HepG2 (cell line): Measurements from ENCODE around the gene DQX1. TPM values are rescaled to one million over a fixed set of nuclear protein-coding genes. Genes with fewer than 3 reads are reported as not detected.
A peak's percentile ranks its signal among the peaks of the same experiment; 100 is the strongest.

Experiments used
- ATAC-seq: fragments of 200-7000 bp; cut with Tn5 transposase; 3 replicates; pipeline ENCODE4 v1.9.1; 2020; ENCODE audit warnings: mild to moderate bottlenecking, moderate library complexity
- BruUV-seq: library from RNA; stranded (reverse); fragments of 400-500 nt; replicated peaks from 2 replicates; lab custom pipeline; 2021; lab: Mats Ljungman, UMichigan
- CTCF ChIA-PET: fragments of 300-600 bp; formaldehyde crosslinking; extraction: SDS; loops from one replicate; lab custom pipeline; 2021; ENCODE audit warnings: low total read pairs, inconsistent platforms, low intra/inter-chr PET ratio; lab: Yijun Ruan, JAX
- POLR2A ChIA-PET: fragments of 350-600 bp; sonication (Branson Sonifier 250); formaldehyde crosslinking; loops from one replicate; lab custom pipeline; 2020; ENCODE audit warnings: antibody characterized with exemption, inconsistent platforms; lab: Yijun Ruan, JAX
- DNase-seq: peaks from one replicate; pipeline ENCODE4 v3.0.0-alpha.2; 2015; ENCODE audit warnings: low spot score
- FAIRE-seq: peaks from 3 replicates; lab custom pipeline; 2011; peaks lifted over from hg19 to GRCh38; lab: Jason Lieb, UNC
- H2AFZ ChIP-seq: one replicate; pipeline ENCODE4 v1.6.1; 2011; ENCODE audit warnings: low read length, inconsistent platforms
- H3K27ac ChIP-seq: fragments of 300-600 bp; 3 replicates; pipeline ENCODE4 v1.8.0; 2011; ENCODE audit warnings: mixed run types, mild to moderate bottlenecking, mixed read lengths, low read length, inconsistent platforms; ENCODE audit not compliant: insufficient read depth; ENCODE audit errors: extremely low read length
- H3K27me3 ChIP-seq, 2 experiments: fragments of 200-600 bp in 1 of 2; 2 replicates in 1 of 2; 3 replicates in 1 of 2; pipeline versions ENCODE4 v1.6.0 to v1.8.0; 2011; ENCODE audit warnings: low read length in 2 of 2, mild to moderate bottlenecking in 2 of 2, moderate library complexity in 2 of 2, inconsistent platforms in 1 of 2; ENCODE audit not compliant: insufficient read depth in 2 of 2, control insufficient read depth in 1 of 2
- H3K36me3 ChIP-seq, 2 experiments: fragments of 200-600 bp in 1 of 2; replicated peaks in 1 of 2; 2 replicates in 1 of 2; 3 replicates in 1 of 2; pipeline versions ENCODE4 v1.5.1 to v1.8.0; 2011; ENCODE audit warnings: low read length in 2 of 2, inconsistent platforms in 1 of 2; ENCODE audit not compliant: insufficient read depth in 2 of 2, control insufficient read depth in 1 of 2
- H3K4me1 ChIP-seq: 2 replicates; pipeline ENCODE4 v1.5.1; 2012; ENCODE audit warnings: low read length, inconsistent platforms; ENCODE audit not compliant: insufficient read depth
- H3K4me2 ChIP-seq: 2 replicates; pipeline ENCODE4 v1.6.0; 2011; ENCODE audit warnings: low read depth, low read length, inconsistent platforms
- H3K4me3 ChIP-seq, 3 experiments: fragments of 200-600 bp in 1 of 3; sonication (generic), shearing (Covaris generic) in 1 of 3; replicated peaks in 1 of 3; 2 replicates each; pipeline ENCODE4 v1.5.1; 2011 to 2016; ENCODE audit warnings: low read length in 3 of 3, inconsistent platforms in 2 of 3, low read depth in 2 of 3, mild to moderate bottlenecking in 2 of 3, control low read depth in 1 of 3, mixed read lengths in 1 of 3; ENCODE audit not compliant: insufficient read depth in 1 of 3
- H3K79me2 ChIP-seq: one replicate; pipeline ENCODE4 v1.6.1; 2011; ENCODE audit warnings: low read length, inconsistent platforms; ENCODE audit not compliant: insufficient read depth
- H3K9ac ChIP-seq: 2 replicates; pipeline ENCODE4 v1.6.0; 2011; ENCODE audit warnings: mild to moderate bottlenecking, low read depth, low read length, inconsistent platforms; ENCODE audit not compliant: insufficient read depth
- H3K9me3 ChIP-seq: 2 replicates; pipeline ENCODE4 v1.5.1; 2012; ENCODE audit warnings: mild to moderate bottlenecking, low read length
- H4K20me1 ChIP-seq: 2 replicates; pipeline ENCODE4 v1.6.0; 2011; ENCODE audit warnings: inconsistent platforms, mild to moderate bottlenecking, low read length, moderate library complexity; ENCODE audit not compliant: insufficient read depth
- AGO1 ChIP-seq: fragments of 200-400 bp; formaldehyde crosslinking; IDR thresholded peaks from 2 replicates; pipeline ENCODE4 v1.6.1; 2017; ENCODE audit warnings: mild to moderate bottlenecking, low read depth, low read length, moderate library complexity; ENCODE audit not compliant: poor library complexity, severe bottlenecking
- AHR ChIP-seq: IDR thresholded peaks from 2 replicates; pipeline ENCODE4 v1.6.1; 2018; ENCODE audit warnings: missing genetic modification reagents, missing compliant biosample characterization
- CC2D1A ChIP-seq: sonication (generic); formaldehyde crosslinking; IDR thresholded peaks from 2 replicates; pipeline ENCODE4 v1.8.1; 2023; ENCODE audit warnings: mild to moderate bottlenecking, missing genetic modification reagents
- GABPB1 ChIP-seq: IDR thresholded peaks from 2 replicates; pipeline ENCODE4 v1.6.1; 2016; ENCODE audit warnings: mild to moderate bottlenecking, missing genetic modification reagents, moderate library complexity, missing compliant biosample characterization
- ISL2 ChIP-seq: sonication (generic); formaldehyde crosslinking; IDR thresholded peaks from 2 replicates; pipeline ENCODE4 v1.5.0; 2020; ENCODE audit warnings: missing genetic modification reagents
- JDP2 ChIP-seq: sonication (generic); formaldehyde crosslinking; IDR thresholded peaks from 2 replicates; pipeline ENCODE4 v1.8.1; 2022; ENCODE audit warnings: missing genetic modification reagents, borderline replicate concordance
- JUND ChIP-seq: sonication (generic); formaldehyde crosslinking; IDR thresholded peaks from 2 replicates; pipeline ENCODE4 v1.8.0; 2022; ENCODE audit warnings: mild to moderate bottlenecking, missing genetic modification reagents
- KDM3A ChIP-seq: IDR thresholded peaks from 2 replicates; pipeline ENCODE4 v1.6.1; 2018; ENCODE audit warnings: low read depth, missing compliant biosample characterization
- KDM5B ChIP-seq: sonication (generic); formaldehyde crosslinking; IDR thresholded peaks from 2 replicates; pipeline ENCODE4 v1.4.0; 2020; ENCODE audit warnings: missing genetic modification reagents, mild to moderate bottlenecking, borderline replicate concordance
- PAX8 ChIP-seq: sonication (generic); formaldehyde crosslinking; IDR thresholded peaks from 2 replicates; pipeline ENCODE4 v1.8.0; 2022; ENCODE audit warnings: mild to moderate bottlenecking, missing genetic modification reagents, borderline replicate concordance
- TP53 ChIP-seq: sonication (generic); formaldehyde crosslinking; conservative IDR thresholded peaks from 2 replicates; pipeline ENCODE4 v1.4.0; 2020; ENCODE audit warnings: missing genetic modification reagents
- ZBTB3 ChIP-seq: sonication (generic); formaldehyde crosslinking; IDR thresholded peaks from 2 replicates; pipeline ENCODE4 v1.4.0; 2020; ENCODE audit warnings: low read depth, mild to moderate bottlenecking, moderate library complexity, missing genetic modification reagents, borderline replicate concordance
- ZEB1 ChIP-seq: IDR thresholded peaks from 2 replicates; pipeline ENCODE4 v1.6.1; 2012; ENCODE audit warnings: mild to moderate bottlenecking, low read depth, inconsistent platforms; ENCODE audit not compliant: insufficient replicate concordance
- ZNF234 ChIP-seq: sonication (generic); formaldehyde crosslinking; conservative IDR thresholded peaks from 2 replicates; pipeline ENCODE4 v1.5.1; 2020; ENCODE audit warnings: mild to moderate bottlenecking, missing genetic modification reagents
- ZNF292 ChIP-seq: sonication (generic); formaldehyde crosslinking; IDR thresholded peaks from 2 replicates; pipeline ENCODE4 v1.8.1; 2022; ENCODE audit warnings: mild to moderate bottlenecking, low read depth, missing genetic modification reagents, borderline replicate concordance
- ZNF766 ChIP-seq: sonication (generic); formaldehyde crosslinking; IDR thresholded peaks from 2 replicates; pipeline ENCODE4 v1.5.0; 2020; ENCODE audit warnings: missing genetic modification reagents, borderline replicate concordance
- ZNF776 ChIP-seq: sonication (generic); formaldehyde crosslinking; IDR thresholded peaks from 2 replicates; pipeline ENCODE4 v1.4.0; 2020; ENCODE audit warnings: mild to moderate bottlenecking, missing genetic modification reagents
- WGBS: methylation state at CpG from one replicate; pipeline ENCODE4 v1.1.6; 2017; ENCODE audit warnings: low lambda C conversion rate; 5-methylcytosine and 5-hydroxymethylcytosine counted together
- in situ Hi-C: cut with HindIII; loops from 2 replicates; pipeline ENCODE4 v1.10.0; 2017; ENCODE audit warnings: low pct_unique_long_range_greater_than_20kb; ENCODE audit not compliant: extremely low pct_ligation_motif_present
- intact Hi-C: fragments of 100-400 bp; cut with micrococcal nuclease; formaldehyde crosslinking; loops from one replicate; pipeline ENCODE4 v1.10.0; 2022; ENCODE audit not compliant: unreplicated experiment
- polyA plus RNA-seq, 8 experiments: library from polyadenylated mRNA; depleted of rRNA in 3 of 8; stranded (reverse) in 7 of 8; unstranded in 1 of 8; fragments of >200 nt; fragmentation: Illumina TruSeq in 4 of 8; extraction: Trizol in 4 of 8; gene quantifications; 2 replicates each; pipeline versions ENCODE4 v1.2.1 to v1.2.3, GENCODE V29; 2011 to 2016; ENCODE audit warnings: low read depth in 4 of 8, missing spikeins in 1 of 8, mixed read lengths in 1 of 8; ENCODE audit not compliant: insufficient read depth in 1 of 8
- total RNA-seq, 5 experiments: library from RNA; depleted of rRNA; stranded (reverse); fragments of >200 nt; fragmentation: Illumina TruSeq; extraction: Trizol; gene quantifications; 2 replicates each; pipeline ENCODE4 v1.2.3, GENCODE V29; 2016; ENCODE audit warnings: low read depth in 1 of 5
- TF ChIP-seq, protein P1 (sequence below): sonication (generic); formaldehyde crosslinking; conservative IDR thresholded peaks from 2 replicates; pipeline ENCODE4 v1.4.0; 2020; ENCODE audit warnings: mild to moderate bottlenecking, missing genetic modification reagents, moderate library complexity
- TF ChIP-seq, protein P2 (sequence below): sonication (generic); formaldehyde crosslinking; conservative IDR thresholded peaks from 2 replicates; pipeline ENCODE4 v1.8.0; 2022; ENCODE audit warnings: mild to moderate bottlenecking, moderate library complexity, missing genetic modification reagents

The DQX1 gene
- total and polyA plus RNA-seq, 2 of the 13 experiments (the other 11 are each of a cell fraction or from before 2014, with no cell fraction given): 27.6 to 89.8 TPM

DNA sequence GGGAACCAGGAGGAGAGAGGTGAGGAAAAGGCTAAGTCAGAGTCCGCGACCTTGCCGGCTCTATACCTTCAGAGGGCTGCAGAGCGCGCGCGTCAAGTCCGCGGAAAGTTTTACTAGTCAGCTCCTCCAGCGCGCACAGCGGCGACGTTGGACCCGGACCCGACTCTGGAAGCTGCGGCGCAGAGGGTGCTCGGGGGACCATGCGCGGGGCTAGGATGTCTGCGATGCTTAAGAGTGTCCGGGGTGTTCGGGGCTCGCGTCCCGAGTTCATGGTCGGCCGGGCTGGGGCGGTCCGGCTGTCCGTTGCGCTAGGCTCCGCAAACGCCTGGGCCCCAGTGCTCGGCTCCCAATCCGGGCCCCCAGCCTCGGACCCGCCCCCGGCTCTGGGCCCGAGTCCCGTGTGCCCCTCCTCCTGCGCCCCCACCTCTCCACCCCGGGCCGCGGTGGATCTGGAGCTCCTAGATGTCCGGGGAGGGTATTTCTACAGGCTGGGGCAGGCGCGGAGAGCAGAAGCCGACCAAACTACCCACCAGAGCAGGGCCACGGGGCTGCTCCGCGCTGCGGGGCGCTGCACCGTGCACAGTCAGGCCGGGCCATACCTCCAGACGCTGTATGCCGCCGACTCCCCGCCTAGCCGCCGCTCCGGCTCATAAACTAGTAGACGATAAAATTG, 26.6 kb downstream of the DQX1 start, which contains the start of gene LBX2:
LBX2 (minus strand) TSS at position 337 of the 673 bp plus-strand sequence; CDS start at position 271, 66 bp downstream.
- Histone ChIP-seq H3K9ac (peak within 1 kb of the TSS; percentile 50), H3K27ac (peak within 1 kb of the TSS; percentile 70), H3K4me2 (peak within 1 kb of the TSS; percentile 92), H3K4me3 (peak within 1 kb of the TSS; percentile 32 to 66 (median 53); a peak in 5 of 6 replicates), H3K9me3 (no peaks in the 10 kb centered on the region), H3K4me1 (peaks cover 73% of the 10 kb centered on the region), H4K20me1 (no peaks in the 10 kb centered on the region), H3K36me3 (no peaks in the 10 kb centered on the region), H2AFZ (no peak within 1 kb of the TSS), H3K79me2 (peaks cover 30% of the 10 kb centered on the region), H3K27me3 (no peaks in the 10 kb centered on the region; a peak in 1 of 5 replicates)
- ATAC-seq: peak; percentile 4
- FAIRE-seq: no peak
- no peak for DNase-seq
- intact Hi-C loops: loop anchor here (10.0 kb wide), 1 partner anchor 1805 kb away; no protein-coding TSS in a partner anchor
- no TSS peak for BruUV-seq
- POLR2A ChIA-PET: interaction anchor here (1.0 to 16.5 kb wide), 9 partner anchors 8 to 69 kb away, joined by 3 to 795 read pairs (median 22); partner anchors contain the start of genes AUP1, CCDC142, DQX1 and HTRA2
- CTCF ChIA-PET: no interaction called here
- WGBS: 71% methylated on average over 60 of the region's 65 CpGs
- in situ Hi-C loops: no loop called here
- TF ChIP-seq AGO1 (peak; percentile 84), AHR (no peak), ZNF234 (CRISPR knock-in tag) (no peak), CC2D1A (CRISPR knock-in tag) (no peak), ZEB1 (no peak), ZNF292 (CRISPR knock-in tag) (peak; percentile 47), TP53 (CRISPR knock-in tag) (no peak), PAX8 (CRISPR knock-in tag) (no peak), GABPB1 (CRISPR knock-in tag) (peak; percentile 57; the same call in 1 of the 2 replicates), JUND (no peak), JDP2 (no peak), KDM3A (no peak), ZNF766 (CRISPR knock-in tag) (no peak), KDM5B (CRISPR knock-in tag) (0 out of 2 replicates have a peak, but pooled peaks have one; percentile 21), ISL2 (CRISPR knock-in tag) (0 out of 2 replicates have a peak, but pooled peaks have one; percentile 18), ZNF776 (CRISPR knock-in tag) (0 out of 2 replicates have a peak, but pooled peaks have one; percentile 48), ZBTB3 (CRISPR knock-in tag) (no peak)
- TF ChIP-seq, protein P1, sequence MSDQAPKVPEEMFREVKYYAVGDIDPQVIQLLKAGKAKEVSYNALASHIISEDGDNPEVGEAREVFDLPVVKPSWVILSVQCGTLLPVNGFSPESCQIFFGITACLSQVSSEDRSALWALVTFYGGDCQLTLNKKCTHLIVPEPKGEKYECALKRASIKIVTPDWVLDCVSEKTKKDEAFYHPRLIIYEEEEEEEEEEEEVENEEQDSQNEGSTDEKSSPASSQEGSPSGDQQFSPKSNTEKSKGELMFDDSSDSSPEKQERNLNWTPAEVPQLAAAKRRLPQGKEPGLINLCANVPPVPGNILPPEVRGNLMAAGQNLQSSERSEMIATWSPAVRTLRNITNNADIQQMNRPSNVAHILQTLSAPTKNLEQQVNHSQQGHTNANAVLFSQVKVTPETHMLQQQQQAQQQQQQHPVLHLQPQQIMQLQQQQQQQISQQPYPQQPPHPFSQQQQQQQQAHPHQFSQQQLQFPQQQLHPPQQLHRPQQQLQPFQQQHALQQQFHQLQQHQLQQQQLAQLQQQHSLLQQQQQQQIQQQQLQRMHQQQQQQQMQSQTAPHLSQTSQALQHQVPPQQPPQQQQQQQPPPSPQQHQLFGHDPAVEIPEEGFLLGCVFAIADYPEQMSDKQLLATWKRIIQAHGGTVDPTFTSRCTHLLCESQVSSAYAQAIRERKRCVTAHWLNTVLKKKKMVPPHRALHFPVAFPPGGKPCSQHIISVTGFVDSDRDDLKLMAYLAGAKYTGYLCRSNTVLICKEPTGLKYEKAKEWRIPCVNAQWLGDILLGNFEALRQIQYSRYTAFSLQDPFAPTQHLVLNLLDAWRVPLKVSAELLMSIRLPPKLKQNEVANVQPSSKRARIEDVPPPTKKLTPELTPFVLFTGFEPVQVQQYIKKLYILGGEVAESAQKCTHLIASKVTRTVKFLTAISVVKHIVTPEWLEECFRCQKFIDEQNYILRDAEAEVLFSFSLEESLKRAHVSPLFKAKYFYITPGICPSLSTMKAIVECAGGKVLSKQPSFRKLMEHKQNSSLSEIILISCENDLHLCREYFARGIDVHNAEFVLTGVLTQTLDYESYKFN: 0 out of 2 replicates have a peak, but pooled peaks have one; percentile 20
- TF ChIP-seq, protein P2, sequence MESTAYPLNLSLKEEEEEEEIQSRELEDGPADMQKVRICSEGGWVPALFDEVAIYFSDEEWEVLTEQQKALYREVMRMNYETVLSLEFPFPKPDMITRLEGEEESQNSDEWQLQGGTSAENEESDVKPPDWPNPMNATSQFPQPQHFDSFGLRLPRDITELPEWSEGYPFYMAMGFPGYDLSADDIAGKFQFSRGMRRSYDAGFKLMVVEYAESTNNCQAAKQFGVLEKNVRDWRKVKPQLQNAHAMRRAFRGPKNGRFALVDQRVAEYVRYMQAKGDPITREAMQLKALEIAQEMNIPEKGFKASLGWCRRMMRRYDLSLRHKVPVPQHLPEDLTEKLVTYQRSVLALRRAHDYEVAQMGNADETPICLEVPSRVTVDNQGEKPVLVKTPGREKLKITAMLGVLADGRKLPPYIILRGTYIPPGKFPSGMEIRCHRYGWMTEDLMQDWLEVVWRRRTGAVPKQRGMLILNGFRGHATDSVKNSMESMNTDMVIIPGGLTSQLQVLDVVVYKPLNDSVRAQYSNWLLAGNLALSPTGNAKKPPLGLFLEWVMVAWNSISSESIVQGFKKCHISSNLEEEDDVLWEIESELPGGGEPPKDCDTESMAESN (CRISPR knock-in tag): no peak
